Activated CD4-positive, alpha-beta T cell treated with anti-CD3 and anti-CD28 coated beads, Interleukin-2, amount 10 ng/mL, durations not matched to agents 7 days and 5 days (primary cell): ENCODE results near the gene EPS15. TPM values are rescaled to one million over a fixed set of nuclear protein-coding genes. Genes with fewer than 3 reads are reported as not detected.
A peak's percentile ranks its signal among the peaks of the same experiment; 100 is the strongest.

Source experiments
- CTCF ChIA-PET: fragments of 350-600 bp; sonication (Branson Sonifier 250); formaldehyde crosslinking; loops from one replicate; lab custom pipeline; 2021; ENCODE audit warnings: antibody characterized with exemption; lab: Charles Lee
- POLR2A ChIA-PET: fragments of 350-600 bp; sonication (Branson Sonifier 250); formaldehyde crosslinking; loops from one replicate; lab custom pipeline; 2021; ENCODE audit warnings: antibody characterized with exemption; lab: Charles Lee
- DNase-seq: peaks from one replicate; pipeline ENCODE4 v3.0.0-alpha.2; 2020
- H3K27ac Mint-ChIP-seq: one replicate; pipeline ENCODE4 v1.8.0; 2021; ENCODE audit warnings: mild to moderate bottlenecking, moderate library complexity, mixed read lengths
- H3K27me3 Mint-ChIP-seq: one replicate; pipeline ENCODE4 v1.8.0; 2021; ENCODE audit warnings: mixed read lengths
- H3K36me3 Mint-ChIP-seq: one replicate; pipeline ENCODE4 v1.8.0; 2021; ENCODE audit warnings: low read depth, mixed read lengths
- H3K4me1 Mint-ChIP-seq: one replicate; pipeline ENCODE4 v1.8.0; 2021; ENCODE audit warnings: mixed read lengths
- H3K4me3 Mint-ChIP-seq: one replicate; pipeline ENCODE4 v1.8.0; 2021; ENCODE audit warnings: mild to moderate bottlenecking, moderate library complexity, mixed read lengths
- H3K9me3 Mint-ChIP-seq: one replicate; pipeline ENCODE4 v1.8.0; 2021; ENCODE audit warnings: mixed read lengths
- total RNA-seq, 2 experiments: library from RNA; stranded (reverse); gene quantifications; one replicate each; pipeline ENCODE4 v1.2.3, GENCODE V29; 2021

EPS15 gene
- total RNA-seq, 2 experiments from 2014 or later = 53.9 to 58.8 TPM

GRCh38 chr1:51518586-51519047 is 449 bp downstream of the EPS15 start:
- POLR2A ChIA-PET = no interaction called here
- peaks cover 55% of the 10 kb centered on the region for H3K4me1 Mint-ChIP-seq
- CTCF ChIA-PET = interaction anchor here (0.7 to 1.3 kb wide), 3 partner anchors 8 to 22 kb away, joined by 3 read pairs; no protein-coding TSS in a partner anchor
- peak overlapping the region; percentile 90 for H3K4me3 Mint-ChIP-seq
- peaks cover 3% of the 10 kb centered on the region for H3K9me3 Mint-ChIP-seq
- H3K36me3 Mint-ChIP-seq = peaks cover 4% of the 10 kb centered on the region
- H3K27me3 Mint-ChIP-seq = no peaks in the 10 kb centered on the region
- H3K27ac Mint-ChIP-seq = peak overlapping the region; percentile 92
- peak; percentile 63 for DNase-seq

GRCh38 chr1:51518033-51518585 is 957 bp downstream of the EPS15 start:
- DNase-seq = peak; percentile 48
- POLR2A ChIA-PET = no interaction called here
- H3K4me1 Mint-ChIP-seq = peaks cover 55% of the 10 kb centered on the region
- H3K27ac Mint-ChIP-seq = peak overlapping the region; percentile 92
- CTCF ChIA-PET = no interaction called here
- peaks cover 4% of the 10 kb centered on the region for H3K36me3 Mint-ChIP-seq
- H3K4me3 Mint-ChIP-seq = peak overlapping the region; percentile 90
- H3K9me3 Mint-ChIP-seq = peaks cover 3% of the 10 kb centered on the region
- no peaks in the 10 kb centered on the region for H3K27me3 Mint-ChIP-seq

- POLR2A ChIA-PET = no interaction called here
- H3K4me1 Mint-ChIP-seq = peaks cover 60% of the 10 kb centered on the region
- peak overlapping the region; percentile 92 for H3K27ac Mint-ChIP-seq
- CTCF ChIA-PET = no interaction called here
- H3K4me3 Mint-ChIP-seq = peak overlapping the region; percentile 90
- DNase-seq = no peak
- H3K27me3 Mint-ChIP-seq = no peaks in the 10 kb centered on the region
- H3K36me3 Mint-ChIP-seq = peaks cover 4% of the 10 kb centered on the region
- H3K9me3 Mint-ChIP-seq = peaks cover 3% of the 10 kb centered on the region
These were observed 1.6 kb downstream of the EPS15 start for GRCh38 chr1:51517361-51518032.

GRCh38 chr1:51516649-51517158 is 2.4 kb downstream of the EPS15 start:
- peaks cover 3% of the 10 kb centered on the region for H3K9me3 Mint-ChIP-seq
- peaks cover 68% of the 10 kb centered on the region for H3K4me1 Mint-ChIP-seq
- H3K27me3 Mint-ChIP-seq = no peaks in the 10 kb centered on the region
- H3K4me3 Mint-ChIP-seq = no peak overlapping the region
- H3K36me3 Mint-ChIP-seq = peaks cover 4% of the 10 kb centered on the region
- DNase-seq = no peak
- CTCF ChIA-PET = interaction anchor here (0.6 kb wide), 1 partner anchor 1054 kb away, joined by 3 read pairs; no protein-coding TSS in a partner anchor
- H3K27ac Mint-ChIP-seq = no peak overlapping the region
- POLR2A ChIA-PET = no interaction called here

GRCh38 chr1:51515982-51516648 is 3.0 kb downstream of the EPS15 start:
- Mint-ChIP-seq H3K36me3 (peaks cover 4% of the 10 kb centered on the region), H3K4me3 (no peak overlapping the region), H3K9me3 (peaks cover 3% of the 10 kb centered on the region), H3K27ac (no peak overlapping the region), H3K4me1 (peaks cover 68% of the 10 kb centered on the region), H3K27me3 (no peaks in the 10 kb centered on the region)
- ChIA-PET POLR2A (no interaction called here), CTCF (interaction anchor here (0.6 to 1.2 kb wide), 4 partner anchors 11 to 1055 kb away, joined by 3 to 6 read pairs (median 3); no protein-coding TSS in a partner anchor)
- DNase-seq = no peak

GRCh38 chr1:51515312-51515960 is 3.6 kb downstream of the EPS15 start:
- CTCF ChIA-PET = interaction anchor here (0.6 to 1.2 kb wide), 3 partner anchors 11 to 1024 kb away, joined by 3 to 6 read pairs (median 3); no protein-coding TSS in a partner anchor
- peak overlapping the region; percentile 55 for H3K27ac Mint-ChIP-seq
- H3K4me3 Mint-ChIP-seq = peak overlapping the region; percentile 36
- H3K9me3 Mint-ChIP-seq = peaks cover 3% of the 10 kb centered on the region
- POLR2A ChIA-PET = no interaction called here
- H3K27me3 Mint-ChIP-seq = no peaks in the 10 kb centered on the region
- DNase-seq = no peak
- peaks cover 62% of the 10 kb centered on the region for H3K4me1 Mint-ChIP-seq
- H3K36me3 Mint-ChIP-seq = peaks cover 5% of the 10 kb centered on the region

- DNase-seq = no peak
- CTCF ChIA-PET = interaction anchor here (1.2 kb wide), 1 partner anchor 10 kb away, joined by 3 read pairs; no protein-coding TSS in a partner anchor
- peaks cover 10% of the 10 kb centered on the region for H3K36me3 Mint-ChIP-seq
- H3K27me3 Mint-ChIP-seq = no peaks in the 10 kb centered on the region
- POLR2A ChIA-PET = no interaction called here
- peaks cover under 1% of the 10 kb centered on the region for H3K9me3 Mint-ChIP-seq
- H3K4me1 Mint-ChIP-seq = peaks cover 59% of the 10 kb centered on the region
- peak overlapping the region; percentile 36 for H3K4me3 Mint-ChIP-seq
- H3K27ac Mint-ChIP-seq = peak overlapping the region; percentile 4
These were observed 4.3 kb downstream of the EPS15 start for GRCh38 chr1:51514733-51515132.

GRCh38 chr1:51512606-51513005 is 6.5 kb downstream of the EPS15 start:
- Mint-ChIP-seq H3K27ac (no peak overlapping the region), H3K4me1 (peaks cover 50% of the 10 kb centered on the region), H3K9me3 (no peaks in the 10 kb centered on the region), H3K4me3 (no peak overlapping the region), H3K27me3 (no peaks in the 10 kb centered on the region), H3K36me3 (peaks cover 7% of the 10 kb centered on the region)
- CTCF ChIA-PET = interaction anchor here (0.5 kb wide), 1 partner anchor 536 kb away, joined by 4 read pairs; no protein-coding TSS in a partner anchor
- POLR2A ChIA-PET = no interaction called here
- DNase-seq = no peak

GRCh38 chr1:51512120-51512519 is 6.9 kb downstream of the EPS15 start:
- POLR2A ChIA-PET = no interaction called here
- Mint-ChIP-seq H3K9me3 (no peaks in the 10 kb centered on the region), H3K4me3 (no peak overlapping the region), H3K36me3 (peaks cover 11% of the 10 kb centered on the region), H3K27ac (no peak overlapping the region), H3K4me1 (peaks cover 45% of the 10 kb centered on the region), H3K27me3 (no peaks in the 10 kb centered on the region)
- no peak for DNase-seq
- CTCF ChIA-PET = no interaction called here

GRCh38 chr1:51509773-51510172 is 9.3 kb downstream of the EPS15 start:
- no peak overlapping the region for H3K4me3 Mint-ChIP-seq
- H3K9me3 Mint-ChIP-seq = peaks cover 4% of the 10 kb centered on the region
- DNase-seq = no peak
- peaks cover 33% of the 10 kb centered on the region for H3K4me1 Mint-ChIP-seq
- CTCF ChIA-PET = interaction anchor here (1.5 kb wide), 1 partner anchor 9 kb away, joined by 3 read pairs; the partner anchor contains the start of gene EPS15
- H3K27me3 Mint-ChIP-seq = no peaks in the 10 kb centered on the region
- H3K27ac Mint-ChIP-seq = no peak overlapping the region
- H3K36me3 Mint-ChIP-seq = peaks cover 22% of the 10 kb centered on the region
- POLR2A ChIA-PET = no interaction called here

- DNase-seq = no peak
- H3K27me3 Mint-ChIP-seq = no peaks in the 10 kb centered on the region
- ChIA-PET POLR2A (no interaction called here), CTCF (interaction anchor here (0.7 to 1.0 kb wide), 2 partner anchors 13 to 269 kb away, joined by 3 to 5 read pairs; partner anchors contain the start of gene EPS15)
- peaks cover 11% of the 10 kb centered on the region for H3K4me1 Mint-ChIP-seq
- H3K36me3 Mint-ChIP-seq = peaks cover 37% of the 10 kb centered on the region
- H3K27ac Mint-ChIP-seq = no peak overlapping the region
- H3K4me3 Mint-ChIP-seq = no peak overlapping the region
- peaks cover 4% of the 10 kb centered on the region for H3K9me3 Mint-ChIP-seq
These were observed 12.5 kb downstream of the EPS15 start for GRCh38 chr1:51506537-51506936.
